Panc1 (cell line): Measurements from ENCODE around the gene KCNN3.

Experiments used
- CTCF ChIP-seq: fragments of 450-650 bp; IDR thresholded peaks from 2 replicates; pipeline ENCODE4 v1.5.1; 2017; ENCODE audit warnings: mild to moderate bottlenecking
- SIN3A ChIP-seq: IDR thresholded peaks from 2 replicates; pipeline ENCODE4 v1.6.1; 2012; ENCODE audit warnings: low read depth, mild to moderate bottlenecking, low read length, moderate library complexity, borderline replicate concordance; ENCODE audit not compliant: insufficient read depth

- TF ChIP-seq CTCF (no peak), SIN3A (no peak)
Observed at GRCh38 chr1:154845174-154845573, 24.9 kb downstream of the KCNN3 start.
